Measurements from ENCODE around the gene MMAB.

Gene MMAB

DNA sequence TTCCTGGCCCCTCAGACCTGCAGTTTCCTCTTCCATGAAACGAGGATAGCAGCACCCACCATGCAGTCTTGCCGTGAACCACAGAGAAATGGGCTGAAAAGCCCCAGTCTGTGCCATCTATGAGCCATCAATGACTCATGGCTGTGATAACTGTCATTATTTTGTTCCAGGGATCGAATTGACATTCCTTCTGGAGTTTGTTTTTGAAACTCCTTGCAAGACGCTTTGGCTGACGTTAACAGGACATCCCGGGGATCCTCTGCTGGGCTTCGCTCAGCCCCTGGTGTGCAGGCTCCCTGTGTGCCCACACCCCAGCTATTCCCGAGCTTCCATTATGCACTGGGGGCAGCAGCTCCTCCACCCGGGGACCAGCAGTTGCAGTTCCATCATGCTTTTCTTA lies 33.8 kb downstream of the MMAB start:
- no peak for DNase-seq (ENCODE audit: low read depth)
- TF ChIP-seq, protein P1, sequence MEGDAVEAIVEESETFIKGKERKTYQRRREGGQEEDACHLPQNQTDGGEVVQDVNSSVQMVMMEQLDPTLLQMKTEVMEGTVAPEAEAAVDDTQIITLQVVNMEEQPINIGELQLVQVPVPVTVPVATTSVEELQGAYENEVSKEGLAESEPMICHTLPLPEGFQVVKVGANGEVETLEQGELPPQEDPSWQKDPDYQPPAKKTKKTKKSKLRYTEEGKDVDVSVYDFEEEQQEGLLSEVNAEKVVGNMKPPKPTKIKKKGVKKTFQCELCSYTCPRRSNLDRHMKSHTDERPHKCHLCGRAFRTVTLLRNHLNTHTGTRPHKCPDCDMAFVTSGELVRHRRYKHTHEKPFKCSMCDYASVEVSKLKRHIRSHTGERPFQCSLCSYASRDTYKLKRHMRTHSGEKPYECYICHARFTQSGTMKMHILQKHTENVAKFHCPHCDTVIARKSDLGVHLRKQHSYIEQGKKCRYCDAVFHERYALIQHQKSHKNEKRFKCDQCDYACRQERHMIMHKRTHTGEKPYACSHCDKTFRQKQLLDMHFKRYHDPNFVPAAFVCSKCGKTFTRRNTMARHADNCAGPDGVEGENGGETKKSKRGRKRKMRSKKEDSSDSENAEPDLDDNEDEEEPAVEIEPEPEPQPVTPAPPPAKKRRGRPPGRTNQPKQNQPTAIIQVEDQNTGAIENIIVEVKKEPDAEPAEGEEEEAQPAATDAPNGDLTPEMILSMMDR (IDR thresholded peaks at IDR 0.05; ENCODE audit: insufficient read depth, low read depth, low read length, missing control alignments), result no peak
- no peak overlapping the region for H3K4me3 ChIP-seq (ENCODE audit: low read length)

DNA sequence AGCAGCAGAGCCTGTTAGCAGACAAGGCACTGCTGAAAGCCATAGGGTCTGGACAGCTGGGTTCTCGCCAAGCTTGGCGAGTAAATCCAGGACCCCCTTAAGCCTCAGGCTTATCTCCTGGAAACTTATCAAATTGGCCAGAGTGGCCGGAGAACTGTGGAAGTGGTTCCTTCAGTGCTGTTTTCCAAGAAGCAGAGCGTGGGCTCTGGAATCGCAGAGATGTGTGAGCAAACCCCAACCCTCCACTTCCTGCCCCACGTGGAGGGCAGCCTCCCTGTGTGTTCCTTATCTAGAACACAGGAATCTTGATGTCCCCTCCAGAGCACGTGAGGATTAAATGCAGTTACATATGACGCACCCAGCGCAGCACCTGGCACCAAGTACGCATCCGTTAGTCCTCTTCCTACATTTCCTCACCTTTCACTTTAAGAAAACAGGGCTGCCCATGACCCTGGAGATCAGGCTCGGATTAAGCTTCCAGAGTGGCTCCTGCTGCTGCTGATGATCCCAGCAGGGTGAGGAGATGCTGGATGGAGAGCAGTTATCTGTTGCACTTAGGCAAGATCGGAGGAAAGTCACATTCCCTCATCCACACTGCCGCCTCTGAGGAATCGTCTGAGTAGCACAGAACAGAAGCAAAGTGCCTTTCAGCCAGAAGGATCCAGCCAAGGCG lies 35.0 kb downstream of the MMAB start:
- DNase-seq (ENCODE audit: low read depth), result no peak
- TF ChIP-seq, protein P1 (IDR thresholded peaks at IDR 0.05; ENCODE audit: insufficient read depth, low read depth, low read length, missing control alignments), result no peak
- H3K4me3 ChIP-seq (ENCODE audit: low read length), result no peak overlapping the region

DNA sequence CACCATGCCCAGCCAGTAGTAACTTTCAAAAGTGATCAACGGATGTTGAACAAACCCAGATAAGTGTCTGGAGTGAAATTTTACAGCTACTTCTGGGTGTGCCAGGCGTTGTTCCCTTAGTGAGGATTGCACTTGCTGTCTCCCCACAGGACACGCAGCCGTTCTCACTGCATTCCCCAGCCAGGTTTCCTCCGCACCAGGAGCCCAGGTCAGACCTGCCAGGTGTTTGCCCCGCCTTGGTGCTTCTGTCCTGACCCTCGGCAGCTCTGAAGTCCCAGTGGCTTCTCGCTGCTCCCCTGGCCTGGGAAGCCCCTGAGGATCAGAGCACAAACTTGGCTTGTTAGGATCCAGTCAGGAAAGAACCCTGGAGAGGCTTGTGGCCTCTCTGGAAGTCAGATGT lies 36.2 kb downstream of the MMAB start:
- TF ChIP-seq, protein P1 (IDR thresholded peaks at IDR 0.05; ENCODE audit: insufficient read depth, low read depth, low read length, missing control alignments), result no peak
- DNase-seq (ENCODE audit: low read depth), result no peak
- no peak overlapping the region for H3K4me3 ChIP-seq (ENCODE audit: low read length)

DNA sequence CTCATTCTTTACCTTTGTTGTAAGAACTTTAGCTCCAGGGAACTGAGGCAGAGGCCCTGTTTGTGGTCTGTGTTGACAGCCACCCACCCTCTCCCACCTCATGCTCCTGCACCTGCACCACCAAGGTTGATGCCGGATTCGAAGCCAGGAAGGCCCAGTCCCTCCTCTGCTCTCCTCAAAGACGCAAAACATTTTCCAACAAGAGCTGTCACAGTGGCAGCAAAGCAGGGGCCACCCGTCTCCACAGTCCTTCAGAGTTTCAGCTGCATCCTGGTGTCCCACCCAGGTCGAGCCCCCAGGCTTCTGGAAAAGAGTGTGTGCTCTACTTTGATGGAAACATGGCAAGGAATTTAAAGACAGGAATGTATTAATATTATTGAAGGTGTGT lies 37.4 kb downstream of the MMAB start:
- DNase-seq (ENCODE audit: low read depth), result no peak
- TF ChIP-seq, protein P1 (IDR thresholded peaks at IDR 0.05; ENCODE audit: insufficient read depth, low read depth, low read length, missing control alignments), result no peak
- H3K4me3 ChIP-seq (ENCODE audit: low read length), result no peak overlapping the region

DNA sequence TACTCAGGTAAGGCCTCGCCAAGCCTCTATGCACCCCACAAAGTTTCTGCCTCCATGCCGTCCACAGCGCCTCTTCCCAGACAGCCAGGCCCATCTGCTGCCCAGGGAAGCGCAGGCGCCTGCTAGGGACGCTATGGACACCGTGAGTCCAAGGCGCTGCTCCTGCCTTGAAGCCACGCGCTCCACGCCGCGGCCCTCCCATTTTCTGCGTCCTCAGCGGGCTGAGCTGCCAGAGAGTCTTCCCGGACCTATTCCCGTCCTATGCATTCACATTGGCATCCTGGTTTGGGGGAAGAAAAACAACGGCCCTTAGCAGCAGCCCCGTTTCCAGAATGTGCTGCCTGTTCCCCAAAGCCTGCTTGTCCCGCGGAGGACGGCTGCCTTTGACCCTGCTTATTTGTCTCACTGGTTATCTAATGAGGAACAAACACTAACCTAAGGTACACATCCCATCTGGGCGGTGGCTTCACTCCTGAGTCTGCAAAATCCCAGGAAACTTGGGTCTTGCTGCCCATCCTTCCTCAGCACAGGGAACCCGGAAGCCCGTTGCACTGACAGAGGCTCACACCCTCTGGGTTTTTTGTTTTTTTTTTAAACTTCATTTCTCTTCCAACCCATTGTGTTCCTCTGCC lies 38.0 kb downstream of the MMAB start:
- no peak overlapping the region for H3K4me3 ChIP-seq (ENCODE audit: low read length)
- no peak for DNase-seq (ENCODE audit: low read depth)
- TF ChIP-seq, protein P1 (IDR thresholded peaks at IDR 0.05; ENCODE audit: insufficient read depth, low read depth, low read length, missing control alignments), result no peak

DNA sequence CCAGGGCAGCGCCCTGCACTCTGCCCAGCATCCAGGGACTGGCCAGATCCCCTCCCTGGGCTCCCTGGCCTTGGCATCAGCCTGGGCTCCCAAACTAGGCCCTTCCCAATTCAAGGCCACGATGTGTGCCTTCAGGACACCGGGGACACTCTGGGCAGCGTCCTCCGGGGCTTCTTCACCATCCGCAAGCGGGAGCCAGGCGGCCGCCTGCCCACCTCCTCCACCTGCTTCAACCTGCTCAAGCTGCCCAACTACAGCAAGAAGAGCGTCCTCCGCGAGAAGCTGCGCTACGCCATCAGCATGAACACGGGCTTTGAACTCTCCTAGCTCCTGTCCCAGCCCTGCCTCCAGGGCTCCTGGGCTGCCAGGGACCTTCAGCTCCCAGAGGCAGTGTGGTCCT lies 38.8 kb downstream of the MMAB start:
- DNase-seq (ENCODE audit: low read depth), result no peak
- no peak overlapping the region for H3K4me3 ChIP-seq (ENCODE audit: low read length)
- TF ChIP-seq, protein P1 (IDR thresholded peaks at IDR 0.05; ENCODE audit: insufficient read depth, low read depth, low read length, missing control alignments), result no peak

DNA sequence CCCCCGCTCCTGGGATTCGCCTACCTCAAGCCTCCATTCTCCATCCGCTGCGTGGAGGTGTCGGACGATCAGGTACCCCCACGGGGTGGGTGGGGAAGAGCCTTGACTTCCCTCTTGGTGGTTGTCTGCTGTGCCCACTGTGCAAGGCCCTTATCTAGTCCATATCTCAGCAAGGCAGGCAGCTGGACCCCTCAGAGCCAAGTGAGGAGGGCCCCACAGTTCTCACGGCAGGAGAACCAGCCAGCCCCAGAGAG lies 39.9 kb downstream of the MMAB start:
- H3K4me3 ChIP-seq (ENCODE audit: low read length), result no peak overlapping the region
- TF ChIP-seq, protein P1 (IDR thresholded peaks at IDR 0.05; ENCODE audit: insufficient read depth, low read depth, low read length, missing control alignments), result no peak
- DNase-seq (ENCODE audit: low read depth), result no peak

Data from epithelial cell of esophagus (primary cell).